IPS-15b (cell line): Measurements from ENCODE around the gene BOK.
"Not testable (repeated sequence)": the region's sequence is repeated elsewhere in the genome, so short reads cannot be mapped to it uniquely, and the experiment has no call there.

Source experiments
- H3K27me3 ChIP-seq: one replicate; pipeline ENCODE4 v1.6.1; 2013; ENCODE audit warnings: low read length; ENCODE audit not compliant: control insufficient read depth, insufficient read depth
- H3K36me3 ChIP-seq: one replicate; pipeline ENCODE4 v1.6.1; 2013; ENCODE audit warnings: low read length; ENCODE audit not compliant: control insufficient read depth, insufficient read depth
- H3K4me1 ChIP-seq: one replicate; pipeline ENCODE4 v1.6.1; 2013; ENCODE audit warnings: mild to moderate bottlenecking, low read length; ENCODE audit not compliant: control insufficient read depth, insufficient read depth
- H3K4me3 ChIP-seq: one replicate; pipeline ENCODE4 v1.5.1; 2013; ENCODE audit warnings: low read depth, low read length
- H3K9ac ChIP-seq: one replicate; pipeline ENCODE4 v1.6.1; 2013; ENCODE audit warnings: low read depth, mild to moderate bottlenecking, low read length
- H3K9me3 ChIP-seq: one replicate; pipeline ENCODE4 v1.6.1; 2013; ENCODE audit warnings: mild to moderate bottlenecking, low read length; ENCODE audit not compliant: control insufficient read depth, insufficient read depth

The BOK gene

GRCh38 chr2:241558532-241559322 is at the start of gene BOK:
TSS of gene BOK (plus strand) at chr2:241558745. CDS start at chr2:241559484, 739 bp downstream.
- H3K36me3 ChIP-seq: peaks cover 2% of the 10 kb centered on the region
- H3K4me3 ChIP-seq: peak within 1 kb of the TSS; percentile 56
- H3K9me3 ChIP-seq: no peaks in the 10 kb centered on the region
- peaks cover 9% of the 10 kb centered on the region for H3K27me3 ChIP-seq
- H3K4me1 ChIP-seq: peaks cover 4% of the 10 kb centered on the region
- H3K9ac ChIP-seq: no peak within 1 kb of the TSS

GRCh38 chr2:241509155-241509784 is 49.3 kb upstream of the BOK start:
- Histone ChIP-seq H3K4me3 (peak overlapping the region; percentile 89), H3K36me3 (peaks cover 6% of the 10 kb centered on the region), H3K9ac (peak overlapping the region; percentile 76), H3K9me3 (no peaks in the 10 kb centered on the region), H3K4me1 (peaks cover 4% of the 10 kb centered on the region), H3K27me3 (peaks cover 7% of the 10 kb centered on the region)

- Histone ChIP-seq H3K36me3 (no peaks in the 10 kb centered on the region), H3K27me3 (peaks cover 7% of the 10 kb centered on the region), H3K4me1 (no peaks in the 10 kb centered on the region), H3K9me3 (no peaks in the 10 kb centered on the region), H3K9ac (no peak overlapping the region), H3K4me3 (no peak overlapping the region)
Observed at GRCh38 chr2:241511091-241511741, 47.3 kb upstream of the BOK start.

- Histone ChIP-seq H3K36me3 (no peaks in the 10 kb centered on the region), H3K4me3 (no peak overlapping the region), H3K27me3 (peaks cover 2% of the 10 kb centered on the region), H3K4me1 (no peaks in the 10 kb centered on the region), H3K9ac (no peak overlapping the region), H3K9me3 (no peaks in the 10 kb centered on the region)
Observed at GRCh38 chr2:241514553-241514952, 44.0 kb upstream of the BOK start.

GRCh38 chr2:241514986-241515737 is 43.4 kb upstream of the BOK start:
- Histone ChIP-seq H3K27me3 (no peaks in the 10 kb centered on the region), H3K36me3 (no peaks in the 10 kb centered on the region), H3K9ac (no peak overlapping the region), H3K9me3 (no peaks in the 10 kb centered on the region), H3K4me1 (no peaks in the 10 kb centered on the region), H3K4me3 (no peak overlapping the region)

- no peaks in the 10 kb centered on the region for H3K4me1 ChIP-seq
- no peak overlapping the region for H3K9ac ChIP-seq
- no peaks in the 10 kb centered on the region for H3K36me3 ChIP-seq
- no peaks in the 10 kb centered on the region for H3K27me3 ChIP-seq
- no peak overlapping the region for H3K4me3 ChIP-seq
- no peaks in the 10 kb centered on the region for H3K9me3 ChIP-seq
Observed at GRCh38 chr2:241516520-241516965, 42.0 kb upstream of the BOK start.

- Histone ChIP-seq H3K9me3 (no peaks in the 10 kb centered on the region), H3K4me1 (no peaks in the 10 kb centered on the region), H3K27me3 (no peaks in the 10 kb centered on the region), H3K36me3 (no peaks in the 10 kb centered on the region), H3K9ac (no peak overlapping the region), H3K4me3 (no peak overlapping the region)
Observed at GRCh38 chr2:241517297-241517696, 41.2 kb upstream of the BOK start.

- Histone ChIP-seq H3K36me3 (no peaks in the 10 kb centered on the region), H3K4me1 (no peaks in the 10 kb centered on the region), H3K27me3 (no peaks in the 10 kb centered on the region), H3K4me3 (no peak overlapping the region), H3K9me3 (no peaks in the 10 kb centered on the region), H3K9ac (no peak overlapping the region)
Observed at GRCh38 chr2:241519669-241520068, 38.9 kb upstream of the BOK start.

GRCh38 chr2:241522477-241522876 is 36.1 kb upstream of the BOK start:
- no peak overlapping the region for H3K9ac ChIP-seq
- no peaks in the 10 kb centered on the region for H3K36me3 ChIP-seq
- H3K27me3 ChIP-seq: no peaks in the 10 kb centered on the region
- no peaks in the 10 kb centered on the region for H3K9me3 ChIP-seq
- no peaks in the 10 kb centered on the region for H3K4me1 ChIP-seq
- no peak overlapping the region for H3K4me3 ChIP-seq

- not testable (repeated sequence) for H3K4me3 ChIP-seq
Observed at GRCh38 chr2:241525818-241526780, 32.4 kb upstream of the BOK start.

More at GRCh38 chr2:241525818-241526780, 32.4 kb upstream of the BOK start:
- H3K36me3 ChIP-seq, H3K9ac ChIP-seq, H3K4me1 ChIP-seq, H3K9me3 ChIP-seq, H3K27me3 ChIP-seq: not testable (repeated sequence)
